GM23338 (cell line): ENCODE data around the gene ZNF277. TPM values are rescaled to one million over a fixed set of nuclear protein-coding genes. Genes with fewer than 3 reads are reported as not detected.

Source experiments
- ATAC-seq: fragments of 200-7000 bp; cut with Tn5 transposase; 3 replicates; pipeline ENCODE4 v1.9.1; 2020
- DNase-seq: peaks from one replicate; pipeline ENCODE4 v3.0.0-alpha.2; 2015; ENCODE audit warnings: low spot score
- H2AFZ ChIP-seq: fragments of 200-600 bp; sonication (generic); 2 replicates; pipeline ENCODE4 v1.8.0; 2016; ENCODE audit warnings: antibody characterized with exemption, mild to moderate bottlenecking, moderate library complexity
- H3F3A ChIP-seq: fragments of 200-600 bp; sonication (generic); replicated peaks from 2 replicates; pipeline ENCODE4 v1.8.0; 2017; ENCODE audit warnings: antibody characterized with exemption, mixed run types, low read depth
- H3K27ac ChIP-seq: fragments of 200-600 bp; sonication (generic); 2 replicates; pipeline ENCODE4 v1.6.1; 2016; ENCODE audit warnings: low read depth
- H3K27me3 ChIP-seq: fragments of 200-600 bp; sonication (generic); 2 replicates; pipeline ENCODE4 v1.8.0; 2016; ENCODE audit warnings: mild to moderate bottlenecking, mixed run types, moderate library complexity; ENCODE audit not compliant: insufficient read depth
- H3K36me3 ChIP-seq: fragments of 200-600 bp; sonication (generic); 2 replicates; pipeline ENCODE4 v1.8.0; 2016; ENCODE audit warnings: mild to moderate bottlenecking; ENCODE audit not compliant: insufficient read depth
- H3K4me1 ChIP-seq: fragments of 200-600 bp; sonication (generic); 2 replicates; pipeline ENCODE4 v1.8.0; 2016; ENCODE audit warnings: mild to moderate bottlenecking, moderate library complexity; ENCODE audit not compliant: insufficient read depth
- H3K4me2 ChIP-seq: fragments of 200-600 bp; sonication (generic); 2 replicates; pipeline ENCODE4 v1.7.1; 2017; ENCODE audit warnings: mixed run types
- H3K4me3 ChIP-seq: fragments of 200-600 bp; sonication (generic); 2 replicates; pipeline ENCODE4 v1.6.1; 2016; ENCODE audit warnings: mixed run types
- H3K79me2 ChIP-seq: fragments of 200-600 bp; sonication (generic); replicated peaks from 2 replicates; pipeline ENCODE4 v1.8.0; 2017; ENCODE audit warnings: mild to moderate bottlenecking; ENCODE audit not compliant: insufficient read depth
- H3K9me2 ChIP-seq: fragments of 200-600 bp; sonication (generic); 2 replicates; pipeline ENCODE4 v1.8.0; 2017; ENCODE audit not compliant: insufficient read depth
- H4K20me1 ChIP-seq: fragments of 200-600 bp; sonication (generic); replicated peaks from 2 replicates; pipeline ENCODE4 v1.8.0; 2017; ENCODE audit warnings: mild to moderate bottlenecking; ENCODE audit not compliant: insufficient read depth
- H3K27ac Mint-ChIP-seq: 2 replicates; pipeline ENCODE4 v1.8.0; 2020; ENCODE audit warnings: inconsistent platforms, mild to moderate bottlenecking, moderate library complexity, mixed read lengths
- H3K27me3 Mint-ChIP-seq: 3 replicates; pipeline ENCODE4 v1.8.0; 2022; ENCODE audit warnings: low read depth, mild to moderate bottlenecking, moderate library complexity, mixed read lengths, inconsistent platforms; ENCODE audit not compliant: insufficient read depth, poor library complexity
- H3K36me3 Mint-ChIP-seq: 3 replicates; pipeline ENCODE4 v1.8.0; 2021; ENCODE audit warnings: low read depth, mild to moderate bottlenecking, inconsistent platforms, moderate library complexity, mixed read lengths
- H3K4me1 Mint-ChIP-seq: 3 replicates; pipeline ENCODE4 v1.8.0; 2020; ENCODE audit warnings: mild to moderate bottlenecking, inconsistent platforms, mixed read lengths
- H3K4me3 Mint-ChIP-seq: 3 replicates; pipeline ENCODE4 v1.8.0; 2021; ENCODE audit warnings: moderate library complexity, mild to moderate bottlenecking, inconsistent platforms, mixed read lengths
- H3K9me3 Mint-ChIP-seq: 3 replicates; pipeline ENCODE4 v1.8.0; 2020; ENCODE audit warnings: moderate library complexity, mild to moderate bottlenecking, inconsistent platforms, mixed read lengths
- CTCF ChIP-seq, 2 experiments: fragments of 200-600 bp in 1 of 2; sonication (generic) in 1 of 2; conservative IDR thresholded peaks; 2 replicates each; pipeline versions ENCODE4 v1.5.1 to v1.6.1; 2016 to 2017; ENCODE audit warnings: antibody characterized with exemption in 2 of 2, low read depth in 2 of 2, mild to moderate bottlenecking in 2 of 2, moderate library complexity in 1 of 2
- EZH2phosphoT487 ChIP-seq: fragments of 200-600 bp; sonication (generic); IDR thresholded peaks from one replicate; pipeline ENCODE4 v1.8.1; 2018; ENCODE audit warnings: antibody characterized with exemption; ENCODE audit not compliant: unreplicated experiment
- NANOG ChIP-seq: IDR thresholded peaks from 2 replicates; pipeline ENCODE4 v1.6.1; 2016; ENCODE audit warnings: antibody characterized with exemption, borderline replicate concordance
- POLR2AphosphoS5 ChIP-seq: IDR thresholded peaks from 2 replicates; pipeline ENCODE4 v1.6.1; 2016; ENCODE audit warnings: antibody characterized with exemption, low read depth
- STAT1 ChIP-seq: IDR thresholded peaks from one replicate; pipeline ENCODE4 v1.6.1; 2016; ENCODE audit warnings: antibody characterized with exemption; ENCODE audit not compliant: unreplicated experiment
- ZNF331 ChIP-seq: fragments of 250-450 bp; sonication (Bioruptor Pico); IDR thresholded peaks from 2 replicates; pipeline ENCODE4 v1.5.0; 2020; ENCODE audit warnings: low read depth, mild to moderate bottlenecking, moderate library complexity
- ZNF462 ChIP-seq: fragments of 250-450 bp; sonication (Bioruptor Pico); IDR thresholded peaks from 2 replicates; pipeline ENCODE4 v1.5.0; 2020; ENCODE audit warnings: mild to moderate bottlenecking, moderate library complexity
- polyA plus RNA-seq: library from polyadenylated mRNA; unstranded; fragments of >200 nt; fragmentation: Nextera tagmentation; extraction: Ambion mirVana; gene quantifications from 2 replicates; pipeline ENCODE4 v1.2.1, GENCODE V29; 2016
- total RNA-seq: library from RNA; depleted of rRNA; stranded (reverse); fragments of >200 nt; shearing (Covaris generic); gene quantifications from 2 replicates; pipeline ENCODE4 v1.2.3, GENCODE V29; 2014

ZNF277 gene
- total and polyA plus RNA-seq, 2 experiments from 2014 or later: 25.4 to 28.9 TPM

DNA sequence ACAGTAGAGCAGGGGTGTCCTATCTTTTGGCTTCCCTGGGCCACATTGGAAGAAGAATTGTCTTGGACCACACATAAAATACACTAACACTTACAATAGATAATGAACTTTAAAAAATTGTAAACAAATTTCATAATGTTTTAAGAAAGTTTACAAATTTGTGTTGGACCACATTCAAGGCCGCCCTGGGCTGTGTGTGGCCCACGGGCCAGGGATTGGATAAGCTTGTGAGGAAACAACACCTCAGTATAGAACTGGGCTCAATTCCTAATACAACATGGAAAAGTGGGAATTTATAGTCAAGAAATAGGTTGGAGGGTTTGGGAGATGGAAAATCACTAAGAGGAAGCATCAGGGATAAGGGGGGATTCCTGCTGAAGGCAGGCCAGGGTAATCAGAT is 17.7 kb downstream of the ZNF277 start:
- Histone ChIP-seq H3K79me2 (peaks cover 94% of the 10 kb centered on the region), H3K27ac (0 out of 2 replicates have a peak overlapping the region, but pooled peaks have one; percentile 20), H3K9me2 (0 out of 2 replicates have a peak, but pooled peaks cover 4% of the 10 kb centered on the region), H3F3A (no peaks in the 10 kb centered on the region), H3K4me2 (no peak overlapping the region), H3K27me3 (no peaks in the 10 kb centered on the region), H4K20me1 (no peaks in the 10 kb centered on the region; the same call in 1 of the 2 replicates), H3K4me3 (no peak overlapping the region), H2AFZ (no peak overlapping the region), H3K36me3 (no peaks in the 10 kb centered on the region), H3K4me1 (peaks cover 28% of the 10 kb centered on the region)
- Mint-ChIP-seq H3K36me3 (peaks cover 6% of the 10 kb centered on the region), H3K27ac (no peak overlapping the region), H3K4me3 (no peak overlapping the region; the same call in 2 of the 3 replicates), H3K9me3 (no peaks in the 10 kb centered on the region; the same call in 2 of the 3 replicates), H3K27me3 (peaks cover 4% of the 10 kb centered on the region), H3K4me1 (peaks cover 30% of the 10 kb centered on the region)
- no peak for DNase-seq
- no peak for ATAC-seq
- TF ChIP-seq POLR2AphosphoS5 (no peak), ZNF331 (CRISPR knock-in tag) (no peak)

DNA sequence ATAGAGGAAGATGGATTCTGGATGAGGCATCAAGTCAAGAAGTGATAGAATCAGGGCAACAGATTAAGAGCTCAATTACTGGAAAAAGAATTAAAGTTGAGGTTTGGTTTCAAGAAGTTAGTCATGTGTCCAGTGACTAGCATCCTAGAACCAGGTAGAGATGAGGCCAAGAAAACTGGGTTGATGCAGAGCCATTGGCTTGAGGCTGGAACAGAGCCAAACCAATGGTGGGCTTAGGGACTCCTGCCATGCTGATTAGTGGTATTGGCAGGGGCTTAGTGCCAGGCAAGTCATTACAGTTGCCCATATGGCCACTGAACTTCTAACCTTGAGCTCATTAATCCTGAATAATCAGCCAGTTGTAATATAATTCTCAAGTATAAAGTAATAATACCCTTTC is 18.5 kb downstream of the ZNF277 start:
- no peaks in the 10 kb centered on the region; the same call in 2 of the 3 replicates for H3K9me3 Mint-ChIP-seq
- H3K27me3 Mint-ChIP-seq: peaks cover 4% of the 10 kb centered on the region
- H3K9me2 ChIP-seq: 0 out of 2 replicates have a peak, but pooled peaks cover 4% of the 10 kb centered on the region
- TF ChIP-seq STAT1 (no peak), NANOG (no peak), CTCF (conservative IDR thresholded peaks at IDR 0.05; ENCODE audit: low read depth in 2 of 2) (no peak)
- no peak overlapping the region for H3K27ac ChIP-seq
- H3K4me2 ChIP-seq: no peak overlapping the region
- no peaks in the 10 kb centered on the region for H3K27me3 ChIP-seq
- no peak for ATAC-seq
- H3K4me1 ChIP-seq: peaks cover 28% of the 10 kb centered on the region
- no peak overlapping the region for H2AFZ ChIP-seq
- H3F3A ChIP-seq: no peaks in the 10 kb centered on the region
- H3K36me3 ChIP-seq: no peaks in the 10 kb centered on the region
- 0 out of 2 replicates have a peak, but pooled peaks cover 5% of the 10 kb centered on the region for H4K20me1 ChIP-seq
- no peak overlapping the region for H3K27ac Mint-ChIP-seq
- peaks cover 34% of the 10 kb centered on the region for H3K4me1 Mint-ChIP-seq
- no peak overlapping the region for H3K4me3 Mint-ChIP-seq
- no peak for DNase-seq
- peaks cover 94% of the 10 kb centered on the region for H3K79me2 ChIP-seq
- H3K36me3 Mint-ChIP-seq: peaks cover 6% of the 10 kb centered on the region
- H3K4me3 ChIP-seq: no peak overlapping the region

GRCh38 chr7:112226701-112227276 is 20.3 kb downstream of the ZNF277 start:
- Histone ChIP-seq H3K4me3 (no peak overlapping the region), H3K27ac (no peak overlapping the region), H3K79me2 (peaks cover 91% of the 10 kb centered on the region), H3K36me3 (no peaks in the 10 kb centered on the region), H3K9me2 (0 out of 2 replicates have a peak, but pooled peaks cover 4% of the 10 kb centered on the region), H3K4me2 (peak overlapping the region; percentile 44), H3F3A (no peaks in the 10 kb centered on the region), H4K20me1 (0 out of 2 replicates have a peak, but pooled peaks cover 5% of the 10 kb centered on the region), H3K4me1 (peaks cover 25% of the 10 kb centered on the region), H2AFZ (no peak overlapping the region), H3K27me3 (no peaks in the 10 kb centered on the region)
- Mint-ChIP-seq H3K27ac (no peak overlapping the region), H3K27me3 (peaks cover 2% of the 10 kb centered on the region), H3K4me1 (peaks cover 24% of the 10 kb centered on the region), H3K4me3 (no peak overlapping the region), H3K9me3 (no peaks in the 10 kb centered on the region; the same call in 2 of the 3 replicates), H3K36me3 (peaks cover 3% of the 10 kb centered on the region; the same call in 1 of the 3 replicates)
- TF ChIP-seq ZNF331 (CRISPR knock-in tag): no peak
- no peak for TF ChIP-seq ZNF462 (CRISPR knock-in tag)
- no peak for TF ChIP-seq EZH2phosphoT487
- DNase-seq: no peak
- ATAC-seq: no peak
